ENCODE measurements around the gene PRKD1.

GRCh38 chr14:29724991-29725390, 202.7 kb downstream of the PRKD1 start:
- no peak for TF ChIP-seq CTCF (conservative IDR thresholded peaks at IDR 0.05 in 1 of 2, IDR thresholded peaks at IDR 0.05 in 1 of 2; ENCODE audit: low read depth in 1 of 2, low read length in 2 of 2)
- TF ChIP-seq EZH2 (IDR thresholded peaks at IDR 0.05; ENCODE audit: low read length, missing control alignments) = no peak
